Activated T-cell treated with anti-CD3 and anti-CD28 coated beads, Interleukin-2, amount 50 U/mL, for 48 hours (primary cell): ENCODE results near the gene GUCY1A1.
A peak's percentile ranks its signal among the peaks of the same experiment; 100 is the strongest.

ENCODE experiments used
- DNase-seq, 2 experiments: peaks; one replicate each; pipeline ENCODE4 v3.0.0-alpha.2; 2020

Gene GUCY1A1

GRCh38 chr4:155745984-155746383 is 79.3 kb downstream of the GUCY1A1 start:
- DNase-seq = no peak

GRCh38 chr4:155748039-155748438 is 81.4 kb downstream of the GUCY1A1 start:
- DNase-seq = no peak

- DNase-seq = no peak
Observed at GRCh38 chr4:155749041-155749440, 82.4 kb downstream of the GUCY1A1 start.

GRCh38 chr4:155751569-155751968 is 84.9 kb downstream of the GUCY1A1 start:
- no peak for DNase-seq

- no peak for DNase-seq
Observed at GRCh38 chr4:155757745-155758265, 91.2 kb downstream of the GUCY1A1 start.

- DNase-seq = peak; percentile 75 to 81
Observed at GRCh38 chr4:155758481-155759371, 92.1 kb downstream of the GUCY1A1 start, which contains the start of gene GUCY1B1. Gene GUCY1B1, plus strand, starts transcription at chr4:155759021. Its CDS starts 120 bp downstream, at chr4:155759141.

GRCh38 chr4:155759372-155760252 is 93.0 kb downstream of the GUCY1A1 start:
- DNase-seq = peak; percentile 24 to 28

GRCh38 chr4:155761047-155761446 is 94.4 kb downstream of the GUCY1A1 start:
- no peak for DNase-seq

- DNase-seq = no peak
Observed at GRCh38 chr4:155761916-155762315, 95.3 kb downstream of the GUCY1A1 start.

- DNase-seq = no peak
Observed at GRCh38 chr4:155762334-155762733, 95.7 kb downstream of the GUCY1A1 start.

- DNase-seq = no peak
Observed at GRCh38 chr4:155763551-155763950, 96.9 kb downstream of the GUCY1A1 start.

GRCh38 chr4:155765149-155765548 is 98.5 kb downstream of the GUCY1A1 start:
- no peak for DNase-seq

- DNase-seq = no peak
Observed at GRCh38 chr4:155766622-155767021, 100.0 kb downstream of the GUCY1A1 start.

GRCh38 chr4:155768370-155768769 is 101.7 kb downstream of the GUCY1A1 start:
- DNase-seq = no peak

GRCh38 chr4:155769090-155769489 is 102.4 kb downstream of the GUCY1A1 start:
- DNase-seq = no peak

- no peak for DNase-seq
Observed at GRCh38 chr4:155772459-155773195, 106.0 kb downstream of the GUCY1A1 start.

GRCh38 chr4:155773196-155773800 is 106.7 kb downstream of the GUCY1A1 start:
- DNase-seq = no peak

- no peak for DNase-seq
Observed at GRCh38 chr4:155774033-155774432, 107.4 kb downstream of the GUCY1A1 start.

- DNase-seq = no peak
Observed at GRCh38 chr4:155777971-155778735, 111.5 kb downstream of the GUCY1A1 start.

- DNase-seq = no peak
Observed at GRCh38 chr4:155780775-155781174, 114.1 kb downstream of the GUCY1A1 start.

- no peak for DNase-seq
Observed at GRCh38 chr4:155781249-155781831, 114.7 kb downstream of the GUCY1A1 start.
